HG02642 (cell line): ENCODE measurements around the gene CDH13.

ENCODE experiments used
- ATAC-seq: cut with Tn5 transposase; IDR thresholded peaks from one replicate; pipeline ENCODE4 v1.9.1; 2021; ENCODE audit warnings: mild to moderate bottlenecking; ENCODE audit not compliant: unreplicated experiment, poor library complexity

The CDH13 gene

DNA sequence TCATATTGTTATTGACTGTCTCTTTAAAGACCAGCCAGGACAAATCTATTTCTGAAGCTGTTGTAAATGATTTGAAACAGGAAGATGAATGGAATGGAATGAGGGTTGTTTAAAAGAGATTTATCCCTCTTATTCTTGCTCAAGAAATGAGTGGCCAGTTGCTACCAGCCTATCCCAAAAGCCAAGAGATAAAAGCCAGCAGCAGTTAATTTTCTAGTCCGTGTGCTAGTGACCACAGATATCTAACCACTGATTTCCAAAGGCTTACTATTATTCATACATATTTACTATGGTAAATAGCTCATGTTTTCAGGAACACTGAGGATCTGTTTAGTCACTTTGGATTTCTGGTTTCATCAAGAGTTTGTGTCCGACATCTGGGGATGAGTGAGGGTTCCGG lies 105.7 kb downstream of the CDH13 start:
- no peak for ATAC-seq

DNA sequence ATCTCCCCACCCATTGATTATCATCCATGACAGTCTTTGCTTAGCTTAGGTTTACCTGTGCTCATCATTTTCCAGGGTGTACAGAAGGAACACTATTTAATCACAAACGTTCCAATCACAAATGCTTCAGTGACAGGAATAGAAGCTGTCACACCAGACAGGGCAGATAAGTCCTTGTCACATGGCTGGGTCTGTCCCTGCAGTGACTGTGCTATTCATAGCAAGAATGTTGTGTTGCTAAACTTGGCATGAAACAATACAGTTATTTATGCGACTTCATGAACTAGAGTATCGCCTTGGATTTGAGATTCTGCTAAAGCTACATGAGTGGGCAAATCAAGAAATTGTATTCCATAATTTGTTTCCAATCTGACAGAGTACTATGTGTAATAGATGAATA lies 108.4 kb downstream of the CDH13 start:
- no peak for ATAC-seq

DNA sequence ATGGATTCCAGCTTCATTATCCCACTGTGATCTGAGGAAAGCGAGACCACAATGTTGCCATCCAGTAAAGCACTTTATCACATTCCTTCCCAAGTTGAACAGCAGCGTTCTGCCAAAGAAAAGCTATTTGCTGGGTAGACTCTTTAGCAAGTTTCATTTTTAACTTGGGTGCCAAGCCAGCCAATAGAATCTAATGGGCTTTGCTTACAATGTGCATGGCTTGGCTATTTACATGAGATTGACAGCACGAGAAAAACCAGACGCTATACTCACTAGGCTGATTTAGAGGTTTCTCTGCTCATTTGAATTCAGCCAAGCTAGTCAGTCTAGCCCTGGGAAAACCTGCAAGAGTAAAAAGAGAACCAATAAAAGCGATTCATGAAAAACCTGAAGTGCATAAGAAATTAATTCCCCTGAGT lies 108.9 kb downstream of the CDH13 start:
- ATAC-seq: no peak

DNA sequence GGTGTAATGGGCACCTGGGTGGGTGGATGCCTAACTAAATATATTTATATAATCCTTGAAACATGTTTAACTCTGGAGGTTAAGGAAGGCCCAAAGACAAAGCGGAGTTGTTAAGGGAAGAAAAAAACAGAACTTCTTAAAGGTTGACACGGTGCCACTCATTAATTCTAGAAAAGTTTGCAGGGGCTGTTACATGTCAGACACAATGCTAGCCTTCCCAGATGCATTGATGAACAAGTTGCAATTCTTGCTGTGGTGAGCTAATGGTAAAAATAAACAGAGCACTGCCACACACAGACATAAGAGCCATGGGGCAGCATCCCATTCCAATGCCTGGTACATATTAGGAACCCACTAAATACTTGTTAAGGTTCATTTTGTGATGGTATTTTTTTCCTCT lies 109.5 kb downstream of the CDH13 start:
- no peak for ATAC-seq

DNA sequence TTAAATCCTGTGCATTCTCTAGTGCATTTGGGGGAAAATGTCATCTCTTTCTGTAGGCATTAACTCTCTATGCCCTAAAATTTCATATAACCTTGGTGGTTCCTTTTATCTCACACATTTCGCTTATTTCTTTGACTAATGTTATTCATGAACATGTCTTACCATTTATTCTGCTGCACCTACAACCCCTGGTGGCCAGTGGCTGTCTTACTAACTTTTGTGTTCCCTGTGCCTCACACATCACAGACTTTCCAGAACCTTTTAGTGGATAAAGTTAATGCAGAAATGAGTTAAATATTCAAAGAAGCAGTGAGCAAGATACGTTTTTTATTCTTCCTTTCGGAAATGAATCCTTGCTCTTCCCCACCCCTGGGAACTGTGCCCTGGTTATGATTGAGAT lies 111.9 kb downstream of the CDH13 start:
- no peak for ATAC-seq

GRCh38 chr16:82741073-82741615 lies 114.4 kb downstream of the CDH13 start:
- ATAC-seq: no peak

- ATAC-seq: no peak
Measured at GRCh38 chr16:82744958-82745357, 118.2 kb downstream of the CDH13 start.

GRCh38 chr16:82748026-82748425 lies 121.3 kb downstream of the CDH13 start:
- ATAC-seq: no peak

DNA sequence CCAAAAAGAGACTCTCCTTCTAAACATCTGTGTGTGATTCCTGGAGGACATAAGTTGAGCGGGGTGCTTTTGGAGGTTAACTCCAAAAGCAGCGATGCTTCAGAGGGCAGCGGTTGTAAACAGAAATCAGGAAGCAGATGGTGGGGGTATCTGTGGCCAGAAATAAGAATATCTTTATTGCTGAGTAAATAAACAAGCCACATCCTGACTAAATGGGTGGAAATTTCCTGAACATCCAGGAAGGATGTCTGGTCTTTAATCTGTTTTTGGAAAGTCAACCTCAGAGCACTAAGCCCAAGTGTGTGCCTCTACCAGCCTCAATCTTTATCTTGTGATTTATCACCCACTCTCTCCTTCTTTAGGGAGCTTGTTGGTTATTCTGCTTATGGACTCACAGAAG lies 123.3 kb downstream of the CDH13 start:
- ATAC-seq: no peak

- ATAC-seq: no peak
Measured at GRCh38 chr16:82751020-82751419, 124.3 kb downstream of the CDH13 start.

- ATAC-seq: no peak
Measured at GRCh38 chr16:82752172-82752571, 125.4 kb downstream of the CDH13 start.

GRCh38 chr16:82753821-82754220 lies 127.1 kb downstream of the CDH13 start:
- no peak for ATAC-seq

DNA sequence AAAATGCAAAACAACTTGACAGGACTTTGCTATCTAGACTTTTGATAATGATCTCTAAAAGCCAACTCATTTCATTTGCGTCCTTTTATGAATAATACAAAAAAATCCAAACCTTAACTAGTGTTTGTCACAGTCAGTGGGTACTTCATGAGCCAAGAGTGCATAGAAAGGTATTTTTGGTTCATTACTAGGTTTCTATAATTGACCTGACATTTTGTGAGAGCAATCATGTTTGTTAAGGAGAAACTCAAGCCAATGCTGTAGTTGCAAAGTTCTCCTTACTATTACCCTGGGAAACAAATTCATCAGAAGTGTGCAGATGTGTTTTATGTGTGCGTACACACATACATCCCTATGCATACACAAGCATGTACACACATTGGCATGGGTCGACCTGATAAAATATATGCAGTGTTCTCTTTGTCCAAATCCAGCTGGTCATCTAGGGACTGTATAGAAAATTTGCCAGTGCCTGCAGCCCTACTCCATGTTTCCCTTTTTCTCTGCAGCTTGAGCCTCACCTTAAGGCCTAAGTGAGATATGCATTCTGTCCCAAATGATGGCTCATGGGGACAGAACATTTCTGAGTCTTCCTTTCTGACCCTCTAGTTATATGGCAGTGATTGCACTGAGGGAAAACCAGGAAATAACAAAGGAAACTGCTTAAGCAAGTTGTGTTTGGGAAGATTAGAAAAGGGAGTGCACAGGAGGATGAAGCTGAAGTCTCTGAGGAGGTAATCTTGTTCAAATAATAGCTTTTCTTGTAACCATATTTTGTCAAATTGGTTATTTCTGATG lies 128.1 kb downstream of the CDH13 start:
- ATAC-seq: no peak

DNA sequence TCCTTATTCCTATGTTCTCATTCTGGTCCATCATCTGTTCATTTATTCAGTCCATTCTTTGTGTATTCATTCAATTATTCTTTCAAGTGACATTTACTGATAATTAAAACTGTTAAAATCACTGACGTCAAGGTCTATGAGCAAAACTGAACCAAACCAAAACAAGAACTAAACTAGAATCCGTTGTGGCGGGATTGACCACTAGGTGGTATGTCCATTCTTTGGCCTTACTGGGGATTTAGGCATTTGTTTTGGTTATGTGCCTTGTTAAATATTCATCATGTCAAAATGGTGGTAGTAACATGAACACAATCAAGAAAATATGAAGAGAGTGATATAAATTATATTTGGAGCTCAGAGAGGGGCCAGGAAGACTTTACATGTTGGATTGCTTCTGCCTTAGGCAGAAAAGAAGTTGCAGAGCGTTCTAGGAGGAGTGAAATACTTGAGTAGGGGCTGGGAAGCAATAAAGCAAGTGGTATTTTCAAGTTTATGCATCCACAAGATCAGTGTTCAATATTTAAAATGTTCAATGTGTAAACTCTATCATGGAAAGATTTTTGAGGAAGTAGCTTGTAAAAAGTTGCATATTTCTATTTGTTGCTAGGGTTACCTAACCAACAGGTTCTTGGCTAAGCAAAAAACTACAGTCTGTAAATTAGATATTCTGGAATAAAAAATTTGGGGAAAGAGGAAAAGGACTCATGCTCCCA lies 129.0 kb downstream of the CDH13 start:
- no peak for ATAC-seq

DNA sequence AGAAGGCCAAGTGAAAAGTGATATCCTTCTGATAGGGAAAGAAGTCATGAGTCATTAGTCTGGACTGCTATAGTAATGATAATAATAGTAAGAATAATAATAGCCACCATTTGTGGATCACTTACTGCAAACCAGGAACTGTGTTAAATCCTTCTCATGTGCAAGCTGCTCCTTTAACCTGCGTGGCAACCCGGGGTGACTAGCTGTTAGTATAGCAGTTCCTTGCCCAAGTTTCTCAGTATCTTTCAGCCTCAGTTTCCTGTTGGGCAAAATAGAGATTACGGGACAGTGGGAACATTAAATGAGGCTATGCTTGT lies 129.5 kb downstream of the CDH13 start:
- ATAC-seq: no peak

GRCh38 chr16:82758406-82758805 lies 131.6 kb downstream of the CDH13 start:
- ATAC-seq: no peak

- no peak for ATAC-seq
Measured at GRCh38 chr16:82758904-82759303, 132.1 kb downstream of the CDH13 start.

DNA sequence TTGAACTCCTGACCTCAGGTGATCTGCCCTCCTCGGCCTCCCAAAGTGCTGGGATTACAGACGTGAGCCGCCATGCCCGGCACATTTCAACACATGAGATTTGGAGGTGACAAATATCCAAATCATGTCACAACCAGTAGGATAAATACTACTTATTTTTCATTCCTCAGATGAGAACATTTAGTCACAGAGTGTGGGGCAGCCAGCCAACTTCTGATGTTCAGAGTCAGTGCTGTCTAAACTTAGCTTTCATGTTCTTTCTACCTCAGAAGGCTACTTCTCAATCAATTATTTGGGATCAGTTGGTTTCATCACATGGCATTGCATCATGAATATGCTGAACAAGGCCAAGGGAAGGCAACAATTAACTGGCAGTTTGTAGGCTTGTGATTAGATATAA lies 134.5 kb downstream of the CDH13 start:
- ATAC-seq: no peak

DNA sequence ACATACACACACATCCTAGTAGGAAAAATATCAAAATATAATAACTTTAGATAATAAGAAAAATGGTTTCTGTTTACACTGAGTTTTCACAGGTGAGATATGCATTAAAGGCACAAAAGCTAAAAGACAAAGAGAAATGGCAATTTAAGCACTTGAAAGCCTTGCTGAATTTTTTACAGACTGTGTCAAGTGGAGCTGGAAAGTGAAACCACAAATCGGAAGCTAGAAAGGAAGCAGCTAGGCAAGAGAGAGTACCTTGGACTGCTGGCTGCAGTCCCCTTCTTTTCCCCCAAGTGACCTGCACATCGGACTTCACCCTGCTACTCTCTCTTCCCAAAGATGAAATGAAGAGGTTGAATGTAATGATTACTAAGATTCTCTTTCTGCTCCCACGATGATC lies 135.1 kb downstream of the CDH13 start:
- ATAC-seq: no peak

GRCh38 chr16:82763371-82763770 lies 136.6 kb downstream of the CDH13 start:
- ATAC-seq: no peak

DNA sequence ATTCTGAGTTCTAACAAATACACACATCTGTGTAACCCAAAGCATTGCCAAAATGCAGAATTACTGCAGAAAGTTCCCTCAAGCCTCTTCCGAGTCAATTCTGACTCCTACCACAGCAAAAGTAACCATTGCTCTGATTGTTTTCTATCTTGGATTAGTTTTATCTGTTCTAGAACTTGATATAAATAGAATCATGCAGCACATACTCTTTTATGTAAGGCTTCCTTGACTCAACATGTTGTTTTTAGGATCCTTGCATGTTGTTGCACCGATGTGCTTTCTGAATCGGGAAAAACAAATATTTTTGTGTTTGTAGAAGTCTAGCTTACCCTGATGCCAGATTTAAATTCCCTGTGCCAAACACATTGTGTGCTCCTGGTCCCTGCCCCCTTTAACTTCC lies 140.4 kb downstream of the CDH13 start:
- ATAC-seq: no peak

GRCh38 chr16:82767808-82768207 lies 141.0 kb downstream of the CDH13 start:
- ATAC-seq: no peak
